OCI-LY3 (cell line): ENCODE measurements around the gene MRTFA.

ENCODE experiments used
- H2AFZ ChIP-seq: fragments of 200-600, 300-600 bp; shearing (Covaris generic); 2 replicates; pipeline ENCODE4 v1.6.0; 2014; ENCODE audit warnings: antibody characterized with exemption, low read depth, low read length
- H3K27ac ChIP-seq: fragments of 200-600, 300-600 bp; sonication (generic); 2 replicates; pipeline ENCODE4 v1.5.1; 2014; ENCODE audit warnings: mild to moderate bottlenecking, low read length, moderate library complexity, mixed read lengths
- H3K27me3 ChIP-seq: fragments of 200-600, 300-600 bp; sonication (generic); 2 replicates; pipeline ENCODE4 v1.6.1; 2014; ENCODE audit warnings: low read depth, low read length, mixed read lengths
- H3K36me3 ChIP-seq: fragments of 200-600, 300-600 bp; sonication (generic); replicated peaks from 2 replicates; pipeline ENCODE3; 2014; ENCODE audit warnings: low read depth, low read length, mixed read lengths
- H3K4me1 ChIP-seq: fragments of 300-600, 200-600 bp; sonication (generic); 2 replicates; pipeline ENCODE4 v1.6.1; 2014; ENCODE audit warnings: low read length, mixed read lengths
- H3K4me2 ChIP-seq: fragments of 200-600, 300-600 bp; sonication (generic); 2 replicates; pipeline ENCODE4 v1.6.1; 2014; ENCODE audit warnings: low read length, mixed read lengths
- H3K4me3 ChIP-seq: fragments of 300-600, 200-600 bp; sonication (generic); 2 replicates; pipeline ENCODE4 v1.5.1; 2014; ENCODE audit warnings: antibody characterized with exemption, mild to moderate bottlenecking, low read length, moderate library complexity
- H3K79me2 ChIP-seq: fragments of 300-600, 200-600 bp; shearing (Covaris generic); 2 replicates; pipeline ENCODE4 v1.6.1; 2014; ENCODE audit warnings: mild to moderate bottlenecking, low read length, mixed read lengths
- H3K9ac ChIP-seq: fragments of 300-600, 200-600 bp; shearing (Covaris generic); 2 replicates; pipeline ENCODE4 v1.6.0; 2014; ENCODE audit warnings: mild to moderate bottlenecking, low read length, moderate library complexity
- H3K9me3 ChIP-seq: fragments of 200-600, 300-600 bp; shearing (Covaris generic); 2 replicates; pipeline ENCODE4 v1.6.1; 2014; ENCODE audit warnings: low read length, mixed read lengths; ENCODE audit not compliant: insufficient read depth
- H4K20me1 ChIP-seq: fragments of 200-600, 300-600 bp; sonication (generic); 2 replicates; pipeline ENCODE4 v1.6.1; 2016; ENCODE audit warnings: low read length, mixed read lengths; ENCODE audit not compliant: insufficient read depth
- EZH2phosphoT487 ChIP-seq: fragments of 200-600 bp; shearing (Covaris generic); IDR thresholded peaks from 2 replicates; pipeline ENCODE4 v1.6.1; 2018; ENCODE audit warnings: antibody characterized with exemption, mixed run types, low read depth
- TF ChIP-seq, protein P1 (sequence below): fragments of 200-600, 300-600 bp; sonication (generic); IDR thresholded peaks from 2 replicates; pipeline ENCODE4 v1.5.1; 2014; ENCODE audit warnings: antibody characterized with exemption, low read length, low read depth

The MRTFA gene

DNA sequence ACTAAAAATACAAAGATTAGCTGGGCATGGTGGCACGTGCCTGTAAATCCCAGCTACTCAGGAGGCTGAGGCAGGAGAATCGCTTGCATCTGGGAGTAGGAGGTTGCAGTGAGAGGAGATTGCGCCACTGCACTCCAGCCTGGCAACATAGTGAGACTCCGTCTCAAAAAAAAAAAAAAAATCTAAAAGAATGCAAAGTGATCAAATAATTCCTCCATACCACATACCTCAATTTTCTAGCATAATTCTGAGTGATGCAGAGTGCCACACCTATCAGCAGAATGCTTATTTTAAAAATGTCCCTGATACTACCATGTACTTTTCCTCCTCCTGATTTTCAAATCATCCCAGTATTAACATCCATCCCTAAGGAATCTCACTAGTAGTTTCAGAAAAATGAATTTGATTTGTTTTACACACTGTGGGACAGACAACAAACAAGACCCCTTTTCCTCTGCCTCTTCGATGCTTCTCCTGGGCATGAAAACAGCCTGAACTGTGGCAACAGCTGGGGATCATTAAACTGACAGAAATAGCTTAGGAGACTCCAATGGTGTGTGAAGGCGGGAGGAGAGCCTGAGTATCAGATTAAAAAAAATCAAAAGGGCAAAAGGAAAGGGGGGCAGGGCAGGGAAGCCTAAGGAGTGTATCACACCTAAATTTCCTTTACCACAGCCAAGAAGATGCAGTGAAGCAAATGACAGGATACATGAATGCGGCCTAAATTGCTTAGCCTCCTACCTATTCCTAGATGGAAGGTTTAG is 151.4 kb downstream of the MRTFA start:
- no peaks in the 10 kb centered on the region for H3K4me1 ChIP-seq
- no peak overlapping the region for H3K4me2 ChIP-seq
- no peaks in the 10 kb centered on the region for H3K9me3 ChIP-seq
- H3K9ac ChIP-seq = no peak overlapping the region
- no peak overlapping the region for H3K27ac ChIP-seq
- H2AFZ ChIP-seq = no peak overlapping the region
- H3K4me3 ChIP-seq = no peak overlapping the region
- H3K36me3 ChIP-seq = no peaks in the 10 kb centered on the region
- H3K79me2 ChIP-seq = peaks cover 11% of the 10 kb centered on the region; the same call in 1 of the 2 replicates
- TF ChIP-seq, protein P1, sequence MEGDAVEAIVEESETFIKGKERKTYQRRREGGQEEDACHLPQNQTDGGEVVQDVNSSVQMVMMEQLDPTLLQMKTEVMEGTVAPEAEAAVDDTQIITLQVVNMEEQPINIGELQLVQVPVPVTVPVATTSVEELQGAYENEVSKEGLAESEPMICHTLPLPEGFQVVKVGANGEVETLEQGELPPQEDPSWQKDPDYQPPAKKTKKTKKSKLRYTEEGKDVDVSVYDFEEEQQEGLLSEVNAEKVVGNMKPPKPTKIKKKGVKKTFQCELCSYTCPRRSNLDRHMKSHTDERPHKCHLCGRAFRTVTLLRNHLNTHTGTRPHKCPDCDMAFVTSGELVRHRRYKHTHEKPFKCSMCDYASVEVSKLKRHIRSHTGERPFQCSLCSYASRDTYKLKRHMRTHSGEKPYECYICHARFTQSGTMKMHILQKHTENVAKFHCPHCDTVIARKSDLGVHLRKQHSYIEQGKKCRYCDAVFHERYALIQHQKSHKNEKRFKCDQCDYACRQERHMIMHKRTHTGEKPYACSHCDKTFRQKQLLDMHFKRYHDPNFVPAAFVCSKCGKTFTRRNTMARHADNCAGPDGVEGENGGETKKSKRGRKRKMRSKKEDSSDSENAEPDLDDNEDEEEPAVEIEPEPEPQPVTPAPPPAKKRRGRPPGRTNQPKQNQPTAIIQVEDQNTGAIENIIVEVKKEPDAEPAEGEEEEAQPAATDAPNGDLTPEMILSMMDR = no peak
- no peak for TF ChIP-seq EZH2phosphoT487
- H3K27me3 ChIP-seq = no peaks in the 10 kb centered on the region
- peaks cover 10% of the 10 kb centered on the region; the same call in 1 of the 2 replicates for H4K20me1 ChIP-seq

DNA sequence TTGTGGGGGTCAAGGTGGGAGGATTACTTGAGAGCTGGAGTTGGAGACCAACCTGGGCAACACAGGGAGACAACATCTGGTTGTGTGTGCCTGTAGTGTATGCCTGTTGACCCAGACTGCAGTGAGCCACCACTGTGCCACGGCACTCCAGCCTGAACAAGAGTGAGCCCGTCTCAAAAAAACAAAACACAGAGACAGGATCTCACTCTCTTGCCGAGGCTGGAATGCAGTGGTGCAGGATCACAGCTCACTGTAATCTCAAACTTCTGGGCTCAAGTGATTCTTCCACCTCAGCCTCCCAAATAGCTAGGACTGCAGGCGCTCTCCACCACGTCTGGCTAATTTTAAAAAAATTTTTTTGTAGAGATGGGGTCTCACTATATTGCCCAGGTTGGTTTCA is 153.6 kb downstream of the MRTFA start:
- Histone ChIP-seq H3K27ac (no peak overlapping the region), H4K20me1 (peaks cover 10% of the 10 kb centered on the region; the same call in 1 of the 2 replicates), H2AFZ (no peak overlapping the region), H3K79me2 (peaks cover 18% of the 10 kb centered on the region; the same call in 1 of the 2 replicates), H3K9me3 (no peaks in the 10 kb centered on the region), H3K4me3 (no peak overlapping the region), H3K4me1 (no peaks in the 10 kb centered on the region), H3K36me3 (no peaks in the 10 kb centered on the region), H3K27me3 (no peaks in the 10 kb centered on the region), H3K4me2 (no peak overlapping the region), H3K9ac (no peak overlapping the region)
- TF ChIP-seq, protein P1 = no peak
- TF ChIP-seq EZH2phosphoT487 = no peak

DNA sequence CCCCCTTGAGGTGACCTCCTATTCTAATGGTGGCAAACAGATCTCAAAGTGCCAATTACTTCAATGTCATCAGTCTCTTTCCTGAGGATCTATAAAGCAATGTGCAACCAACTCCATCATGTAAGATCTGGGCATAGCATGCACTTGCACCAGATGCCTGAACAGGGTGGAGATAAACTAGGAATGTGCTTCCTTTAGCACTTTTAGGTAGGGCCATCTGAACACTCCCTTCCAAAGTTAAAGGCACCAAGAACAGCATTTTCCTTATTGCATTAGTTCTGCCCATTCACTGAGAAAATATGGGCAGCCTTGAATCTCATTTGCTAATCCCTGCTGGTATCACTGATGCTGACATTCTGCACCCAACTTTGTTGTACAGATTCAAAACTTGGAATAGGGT is 154.1 kb downstream of the MRTFA start:
- no peaks in the 10 kb centered on the region for H3K36me3 ChIP-seq
- H3K4me2 ChIP-seq = no peak overlapping the region
- H3K27ac ChIP-seq = no peak overlapping the region
- H3K4me3 ChIP-seq = no peak overlapping the region
- peaks cover 18% of the 10 kb centered on the region; the same call in 1 of the 2 replicates for H3K79me2 ChIP-seq
- H3K4me1 ChIP-seq = no peaks in the 10 kb centered on the region
- TF ChIP-seq, protein P1 = no peak
- no peak for TF ChIP-seq EZH2phosphoT487
- no peak overlapping the region for H3K9ac ChIP-seq
- H2AFZ ChIP-seq = no peak overlapping the region
- peaks cover 9% of the 10 kb centered on the region; the same call in 1 of the 2 replicates for H4K20me1 ChIP-seq
- H3K9me3 ChIP-seq = no peaks in the 10 kb centered on the region
- no peaks in the 10 kb centered on the region for H3K27me3 ChIP-seq

DNA sequence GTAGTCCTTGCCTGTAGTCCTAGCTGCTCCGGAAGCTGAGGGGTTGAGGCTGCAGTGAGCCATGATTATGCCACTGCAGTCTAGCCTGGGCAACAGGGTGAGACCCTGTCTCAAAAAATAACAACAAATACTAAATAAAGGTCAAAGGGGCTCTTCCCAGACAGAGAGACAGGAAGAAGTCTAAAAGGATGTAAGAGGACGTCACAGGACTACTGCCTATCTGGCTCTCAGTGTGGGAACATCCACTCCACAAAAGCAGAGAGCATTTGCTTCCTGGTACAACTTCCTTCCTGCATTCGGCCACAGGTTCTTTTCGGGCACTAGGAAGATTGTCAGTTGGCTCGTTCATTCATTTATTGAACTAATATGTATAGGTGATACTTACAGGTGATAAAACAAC is 155.5 kb downstream of the MRTFA start:
- Histone ChIP-seq H4K20me1 (peaks cover 7% of the 10 kb centered on the region; the same call in 1 of the 2 replicates), H3K27me3 (no peaks in the 10 kb centered on the region), H3K4me1 (no peaks in the 10 kb centered on the region), H3K79me2 (peaks cover 15% of the 10 kb centered on the region; the same call in 1 of the 2 replicates), H3K4me3 (no peak overlapping the region), H2AFZ (no peak overlapping the region), H3K4me2 (no peak overlapping the region), H3K9me3 (no peaks in the 10 kb centered on the region), H3K9ac (no peak overlapping the region), H3K36me3 (no peaks in the 10 kb centered on the region), H3K27ac (no peak overlapping the region)
- TF ChIP-seq, protein P1 = no peak
- TF ChIP-seq EZH2phosphoT487 = no peak
